CD4-positive, alpha-beta T cell treated with Interleukin-15 for 4 hours (primary cell): ENCODE measurements around the gene PRCC.
"Not testable (repeated sequence)": the region's sequence is repeated elsewhere in the genome, so short reads cannot be mapped to it uniquely, and the experiment has no call there.

Experiments
- DNase-seq: peaks from one replicate; pipeline ENCODE4 v3.0.0-alpha.2; 2020; ENCODE audit warnings: low spot score

PRCC gene

DNA sequence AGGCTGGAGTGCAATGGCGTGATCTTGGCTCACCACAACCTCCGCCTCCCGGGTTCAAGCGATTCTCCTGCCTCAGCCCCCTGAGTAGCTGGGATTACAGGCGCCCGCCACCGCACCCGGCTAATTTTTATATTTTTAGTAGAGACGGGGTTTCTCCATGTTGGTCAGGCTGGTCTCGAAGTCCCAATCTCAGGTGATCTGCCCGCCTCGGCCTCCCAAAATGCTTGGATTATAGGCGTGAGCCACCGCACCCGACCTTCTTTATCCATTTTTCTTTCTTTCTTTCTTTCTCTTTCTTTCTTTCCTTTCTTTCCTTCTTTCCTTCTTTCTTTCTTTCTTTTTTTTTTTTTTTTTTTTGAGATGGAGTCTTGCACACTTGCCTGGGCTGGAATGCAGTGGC, 2.2 kb upstream of the PRCC start:
- DNase-seq = not testable (repeated sequence)

DNA sequence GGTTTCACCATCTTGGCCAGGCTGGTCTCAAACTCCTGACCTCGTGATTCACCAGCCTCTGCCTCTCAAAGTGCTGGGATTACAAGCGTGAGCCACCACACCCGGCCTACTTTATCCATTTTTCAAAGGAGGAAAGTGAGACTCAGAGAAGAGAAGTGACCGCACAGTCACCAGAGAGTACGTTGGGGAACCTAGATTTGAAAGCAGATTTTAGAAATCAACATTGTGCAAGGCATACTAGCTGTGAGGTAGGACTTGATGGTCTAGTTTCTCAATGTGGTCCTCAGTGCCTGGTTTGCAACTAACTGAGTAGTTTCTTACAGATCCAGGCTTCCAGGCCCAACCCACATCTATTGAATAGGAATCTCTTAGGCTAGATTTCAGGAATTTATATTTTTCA, 1.7 kb upstream of the PRCC start:
- no peak for DNase-seq

DNA sequence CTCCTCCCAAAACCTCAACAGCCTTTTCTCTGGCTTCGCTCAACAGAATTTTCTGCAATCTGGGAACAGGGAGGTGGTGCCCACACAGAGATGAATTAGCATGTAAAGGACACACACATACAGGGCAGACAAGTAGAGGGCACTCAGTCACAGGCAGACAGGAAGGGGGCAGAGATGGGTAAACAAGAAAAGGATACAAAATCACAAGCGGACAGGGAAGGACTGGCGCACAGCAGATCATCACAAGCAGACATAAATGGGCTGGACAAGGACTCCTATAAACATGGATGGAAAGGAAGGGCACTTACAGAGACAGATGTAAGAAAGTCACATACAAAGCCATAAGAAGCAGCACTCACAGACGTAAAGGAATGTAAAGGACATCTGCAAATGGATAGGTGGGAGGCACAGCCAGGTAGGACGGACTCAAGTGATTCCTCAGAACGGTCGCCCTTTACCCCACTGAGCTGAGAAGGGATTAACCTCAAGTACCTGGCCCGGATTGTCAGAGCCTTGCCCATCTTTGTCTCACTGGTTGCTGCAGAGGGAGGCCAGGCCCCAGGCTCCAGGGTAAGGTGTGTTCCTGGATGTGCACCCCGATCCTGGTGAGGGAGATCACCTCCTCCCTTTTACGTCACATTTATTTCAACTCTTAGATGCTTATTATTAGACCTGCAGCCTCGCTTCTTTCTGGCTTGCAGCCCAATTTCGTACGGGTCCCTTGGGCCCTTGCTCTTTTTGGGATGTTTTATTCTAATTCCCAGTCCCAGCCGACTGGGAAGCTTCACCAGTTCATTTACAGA, 836 bp upstream of the PRCC start:
- DNase-seq = no peak

DNA sequence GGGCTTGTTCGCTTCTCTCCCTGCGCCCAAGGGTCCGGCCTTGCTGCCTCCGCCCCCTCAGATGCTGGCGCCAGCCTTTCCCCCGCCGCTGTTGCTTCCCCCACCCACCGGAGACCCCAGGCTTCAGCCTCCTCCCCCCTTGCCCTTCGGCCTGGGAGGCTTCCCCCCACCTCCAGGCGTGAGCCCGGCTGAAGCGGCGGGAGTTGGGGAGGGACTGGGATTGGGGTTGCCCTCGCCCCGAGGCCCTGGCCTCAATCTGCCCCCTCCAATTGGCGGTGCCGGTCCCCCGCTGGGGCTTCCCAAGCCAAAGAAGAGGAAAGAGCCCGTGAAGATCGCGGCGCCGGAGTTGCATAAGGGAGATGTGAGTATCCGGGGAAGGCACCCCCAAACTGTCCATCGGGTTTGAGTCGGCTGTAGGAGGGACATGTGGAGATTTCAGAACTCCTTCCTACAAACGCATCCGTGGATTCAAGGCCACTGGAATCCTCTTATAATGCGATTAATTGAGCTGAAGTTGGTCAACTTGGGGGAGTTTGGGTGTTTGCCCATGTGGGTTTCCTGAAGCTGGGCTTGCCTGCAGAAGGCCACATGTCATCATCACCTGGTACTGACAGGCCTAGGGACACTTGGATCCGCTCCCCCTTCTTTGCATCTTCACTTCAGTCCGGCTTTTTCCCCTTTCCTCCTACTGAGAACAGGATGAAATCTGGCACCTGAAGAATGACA, 707 bp downstream of the PRCC start:
- DNase-seq = no peak

DNA sequence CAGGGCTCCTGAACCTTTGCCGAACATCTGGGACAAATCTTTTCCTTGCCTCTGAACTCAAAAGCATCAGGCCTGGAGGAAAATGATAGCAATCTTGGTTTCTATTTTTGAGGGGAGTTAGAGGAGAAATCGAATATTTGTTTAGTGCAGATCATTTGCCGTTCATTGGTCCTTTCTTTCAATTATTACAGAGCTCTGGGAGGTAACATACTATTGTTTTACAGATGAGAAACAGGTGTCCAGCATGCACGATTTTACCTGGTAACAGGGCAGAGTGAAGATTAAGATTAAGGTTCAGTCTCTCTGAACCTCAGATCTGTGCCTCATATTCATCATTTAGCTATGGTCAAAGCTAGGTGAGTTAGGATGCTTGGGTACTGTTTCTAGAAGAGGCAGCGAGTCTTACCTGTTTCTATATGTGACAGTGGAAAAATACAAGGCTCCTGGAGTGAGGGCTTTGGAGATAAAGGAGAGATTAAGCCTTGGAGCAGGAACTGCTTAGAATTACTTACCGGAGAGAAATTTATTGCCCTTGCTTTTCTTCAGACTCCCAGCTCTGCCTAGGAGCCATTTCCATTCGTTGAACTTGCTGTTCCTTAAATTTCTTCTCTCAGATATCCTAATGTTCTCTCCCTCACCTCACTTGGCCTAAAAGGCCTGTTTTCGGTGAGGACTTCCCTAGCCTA, 1.4 kb downstream of the PRCC start:
- no peak for DNase-seq

DNA sequence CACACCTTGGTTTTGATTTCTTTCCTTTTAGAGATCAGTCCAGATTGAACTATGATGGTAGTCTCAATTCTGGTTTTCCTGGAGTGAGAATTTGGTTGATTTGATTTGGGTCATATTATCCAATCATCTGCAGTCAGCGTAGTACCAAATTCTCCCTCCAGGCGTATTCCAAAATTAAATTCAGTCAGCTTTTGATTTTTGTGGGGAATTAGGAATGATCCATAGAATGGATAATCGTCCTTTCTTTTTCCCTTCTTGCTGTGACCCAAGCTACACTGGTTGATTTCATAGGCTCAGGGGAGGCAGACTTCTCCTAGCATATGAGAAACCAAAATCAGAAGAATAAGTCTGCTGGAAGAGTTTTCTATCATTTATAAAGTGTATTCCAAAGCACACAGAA, 4.9 kb downstream of the PRCC start:
- no peak for DNase-seq

DNA sequence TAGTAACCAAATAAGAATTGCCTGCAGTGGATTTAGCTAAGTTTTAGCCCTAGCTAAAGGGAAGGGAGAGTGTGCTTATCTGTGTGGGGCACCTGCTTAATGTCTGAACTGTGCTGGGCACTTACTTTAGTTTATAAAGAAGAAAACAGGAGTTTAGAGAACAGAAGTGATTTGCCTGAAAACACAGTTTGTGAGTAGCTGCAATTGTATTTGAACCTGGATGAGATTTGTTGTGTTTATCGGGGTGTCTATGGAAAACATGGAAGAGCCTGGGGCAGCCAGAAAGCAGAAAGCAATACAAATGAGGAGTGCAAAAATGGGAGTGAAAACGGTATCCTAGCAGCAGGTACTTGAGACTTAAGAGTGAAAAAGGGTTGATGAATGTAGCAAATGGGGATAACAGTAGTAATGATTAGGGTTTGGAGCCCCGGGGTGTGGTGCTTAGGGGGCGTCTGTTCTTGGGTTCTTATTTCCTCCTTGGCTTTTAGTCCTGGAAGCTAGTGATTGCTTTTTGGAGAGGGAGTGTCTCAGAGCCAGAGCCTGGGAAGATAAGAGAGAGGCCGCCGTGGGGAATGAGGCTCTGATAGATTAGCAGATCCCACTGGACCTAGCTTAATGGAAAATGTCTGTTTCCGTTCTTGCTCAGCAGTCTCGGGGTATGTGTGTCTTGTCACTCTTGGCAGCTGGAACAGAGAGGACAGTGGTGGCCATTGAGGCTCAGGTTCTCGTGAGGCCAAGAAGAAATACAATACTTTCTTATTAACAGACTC, 5.6 kb downstream of the PRCC start:
- DNase-seq = no peak

DNA sequence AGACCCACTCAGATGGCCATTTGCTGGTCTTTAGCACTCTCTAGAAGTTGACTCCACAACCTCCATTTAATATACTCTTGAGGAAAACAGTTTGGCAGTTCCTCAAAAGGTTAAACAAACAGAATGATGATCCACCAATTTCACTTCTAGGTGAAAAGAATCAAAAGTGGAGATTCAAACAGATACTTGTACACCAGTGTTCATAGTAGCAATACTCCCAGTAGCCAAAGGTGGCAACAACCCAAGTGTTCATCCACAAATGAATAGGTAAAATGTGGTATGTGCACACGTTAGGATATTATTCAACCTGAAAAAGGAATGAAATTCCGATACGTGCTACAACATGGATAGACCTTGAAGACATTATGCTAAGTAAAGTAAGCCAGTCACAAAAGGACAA, 6.3 kb downstream of the PRCC start:
- no peak for DNase-seq

DNA sequence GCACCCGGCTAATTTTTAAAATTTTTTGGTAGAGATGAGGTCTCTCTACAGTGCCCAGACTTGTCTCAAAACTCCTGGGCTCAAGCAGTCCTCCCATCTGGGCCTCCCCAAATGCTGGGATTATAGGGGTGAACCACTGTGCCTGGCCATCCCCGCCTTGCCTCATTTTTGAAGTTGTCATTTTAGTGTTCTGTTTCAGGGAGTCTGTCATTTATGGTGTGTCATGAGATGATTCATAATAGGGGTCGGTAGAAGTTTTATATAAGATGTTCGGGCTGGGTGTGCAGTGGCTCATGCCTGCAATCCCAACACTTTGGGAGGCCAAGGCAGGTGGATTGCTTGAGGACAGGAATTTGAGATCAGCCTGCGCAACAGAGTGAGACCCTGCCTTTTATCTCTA, 8.5 kb downstream of the PRCC start:
- DNase-seq = no peak

DNA sequence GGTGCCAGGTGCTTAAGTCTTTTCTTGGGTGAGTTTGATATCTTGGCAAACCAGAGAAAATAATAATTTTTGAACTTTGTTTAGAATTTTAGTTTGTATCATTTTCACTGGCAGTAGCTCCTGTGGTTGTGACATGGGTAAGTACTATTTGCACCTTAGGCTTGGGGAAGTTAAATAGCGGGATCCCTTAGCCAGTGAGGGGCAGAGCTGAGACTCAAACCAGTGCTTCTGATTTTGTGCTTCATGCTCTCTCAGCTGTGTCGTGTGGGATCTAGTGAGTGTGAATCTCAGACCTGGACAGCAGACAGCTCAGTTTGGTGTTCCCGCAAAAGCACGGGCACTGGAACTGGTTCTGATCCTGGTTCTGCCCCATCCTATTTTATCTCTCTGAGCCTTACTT, 9.6 kb downstream of the PRCC start:
- DNase-seq = no peak

DNA sequence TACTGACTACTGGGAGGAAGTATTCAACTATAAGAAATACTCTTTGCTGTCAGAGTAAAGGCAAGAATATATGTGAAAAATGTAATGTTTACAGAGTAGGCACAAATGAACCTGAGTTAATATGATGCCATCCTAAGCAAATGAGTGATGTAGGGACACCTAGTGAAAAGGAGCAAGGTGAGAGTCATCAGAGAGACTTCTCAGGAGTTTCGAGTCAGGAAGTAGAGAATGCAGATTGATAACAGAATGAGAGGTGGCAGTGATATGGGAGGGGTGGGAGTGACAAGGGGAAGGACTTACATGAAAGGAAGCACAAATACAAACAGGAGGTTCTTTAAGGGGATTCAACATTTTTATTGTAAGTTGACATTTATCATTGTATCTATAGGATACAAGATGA, 10.2 kb downstream of the PRCC start:
- no peak for DNase-seq

DNA sequence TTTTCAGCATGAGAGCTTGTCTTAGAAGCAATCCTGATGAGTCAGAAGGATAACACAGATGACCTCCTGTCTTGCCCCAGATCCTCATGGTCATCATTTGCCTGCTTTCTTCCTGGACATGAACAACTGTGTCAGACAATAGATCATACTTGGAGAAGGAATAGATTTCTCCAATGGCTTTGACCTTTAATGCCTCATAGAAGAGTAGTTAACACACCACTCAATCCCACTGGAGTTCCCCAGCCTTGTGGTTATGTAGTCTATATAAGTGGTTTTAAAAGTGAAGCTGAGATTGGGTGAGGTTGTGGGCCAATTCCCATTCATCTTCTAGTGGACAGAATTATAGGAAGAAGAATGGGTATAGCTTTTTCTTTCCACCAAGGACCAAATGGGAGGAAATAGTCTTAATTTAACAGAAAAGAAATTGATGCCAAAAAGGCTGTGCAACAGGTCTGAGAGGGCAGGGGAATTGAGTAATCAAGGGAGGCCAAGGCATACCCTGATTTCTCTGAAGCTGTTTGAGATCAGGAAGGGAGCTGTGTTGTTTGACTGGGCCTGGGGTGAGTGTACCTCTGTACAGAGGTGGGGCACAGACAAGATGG, 14.4 kb downstream of the PRCC start:
- DNase-seq = no peak

DNA sequence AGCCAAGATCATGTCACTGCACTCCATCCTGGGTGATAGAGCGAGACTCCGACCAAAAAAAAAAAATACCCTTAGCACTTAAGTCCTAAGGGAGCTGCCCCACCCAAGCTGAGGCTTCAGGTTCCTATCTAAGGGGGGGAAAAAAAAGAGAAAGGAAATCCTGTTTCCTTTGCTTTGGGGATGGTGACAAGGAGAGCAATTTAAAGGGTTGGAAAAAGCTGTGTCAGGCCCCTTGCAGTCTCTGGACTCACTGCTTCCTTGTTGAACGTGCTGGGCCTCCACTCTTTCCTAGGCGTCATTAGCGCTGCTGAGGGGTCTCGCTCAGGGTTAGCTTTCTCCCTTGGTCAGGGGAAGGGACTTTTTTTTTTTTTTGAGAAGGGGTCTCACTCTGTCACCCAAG, 18.1 kb downstream of the PRCC start:
- no peak for DNase-seq

DNA sequence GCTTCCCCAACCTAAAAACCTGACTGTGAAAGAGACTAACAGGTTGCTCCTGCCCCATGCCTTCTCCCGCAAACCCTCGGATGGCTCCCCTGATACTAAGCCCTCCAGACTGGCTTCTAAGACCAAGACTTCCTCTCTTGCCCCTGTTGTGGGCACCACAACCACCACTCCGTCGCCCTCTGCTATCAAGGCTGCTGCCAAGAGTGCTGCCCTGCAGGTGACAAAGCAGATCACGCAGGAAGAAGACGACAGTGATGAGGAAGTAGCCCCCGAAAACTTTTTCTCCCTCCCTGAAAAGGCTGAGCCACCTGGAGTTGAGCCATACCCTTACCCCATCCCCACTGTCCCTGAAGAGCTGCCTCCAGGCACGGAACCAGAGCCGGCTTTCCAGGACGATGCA, 19.3 kb downstream of the PRCC start:
- DNase-seq = no peak

DNA sequence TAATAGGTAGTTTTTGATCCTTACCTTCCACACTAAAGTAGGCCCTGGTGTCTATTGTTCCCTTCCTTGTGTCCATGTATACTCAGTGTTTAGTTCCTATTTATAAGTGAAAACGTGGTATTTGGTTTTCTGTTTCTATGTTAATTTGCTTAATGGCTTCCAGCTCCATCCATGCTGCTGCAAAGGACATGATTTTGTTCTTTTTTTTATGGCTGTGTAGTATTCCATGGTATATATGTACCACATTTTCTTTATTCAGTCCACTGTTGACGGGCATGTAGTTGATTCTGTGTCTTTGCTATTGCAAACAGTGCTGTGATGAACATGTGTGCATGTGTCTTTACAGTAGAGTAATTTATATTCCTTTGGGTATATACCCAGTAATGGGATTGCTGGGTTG, 20.8 kb downstream of the PRCC start:
- no peak for DNase-seq

DNA sequence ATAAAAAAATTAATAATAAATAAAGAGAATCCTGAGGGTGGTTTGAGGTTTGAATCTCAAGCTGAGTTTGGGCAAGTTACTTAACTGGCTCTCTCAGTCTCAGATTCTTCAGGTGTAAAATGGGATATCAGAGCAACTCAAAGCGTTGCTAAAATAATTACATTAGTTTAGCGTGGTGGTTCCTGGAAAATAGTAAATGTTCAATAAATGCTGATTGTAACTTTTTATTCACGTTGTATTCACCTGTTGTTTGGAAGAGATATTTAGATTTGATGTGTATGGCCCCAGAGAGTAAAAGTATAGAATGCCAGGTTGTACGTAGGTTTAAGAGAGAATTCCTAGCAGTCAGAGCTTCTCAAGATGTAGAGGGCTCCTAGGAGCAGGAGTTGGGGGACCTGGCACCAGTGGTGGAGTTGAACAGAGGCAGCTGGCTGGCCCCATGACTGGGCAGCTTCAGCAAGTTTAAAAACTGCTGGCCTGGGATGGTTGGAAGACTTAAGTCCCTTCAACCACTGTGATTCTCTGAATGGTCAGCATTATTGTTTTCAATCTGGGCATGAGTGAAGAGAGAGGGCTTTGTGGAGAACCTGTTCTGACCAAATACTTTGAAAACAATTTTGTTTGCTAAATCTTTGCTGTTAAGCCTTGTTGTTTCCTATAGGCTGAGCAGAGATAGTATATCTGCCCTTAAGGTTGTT, 22.4 kb downstream of the PRCC start:
- DNase-seq = no peak

DNA sequence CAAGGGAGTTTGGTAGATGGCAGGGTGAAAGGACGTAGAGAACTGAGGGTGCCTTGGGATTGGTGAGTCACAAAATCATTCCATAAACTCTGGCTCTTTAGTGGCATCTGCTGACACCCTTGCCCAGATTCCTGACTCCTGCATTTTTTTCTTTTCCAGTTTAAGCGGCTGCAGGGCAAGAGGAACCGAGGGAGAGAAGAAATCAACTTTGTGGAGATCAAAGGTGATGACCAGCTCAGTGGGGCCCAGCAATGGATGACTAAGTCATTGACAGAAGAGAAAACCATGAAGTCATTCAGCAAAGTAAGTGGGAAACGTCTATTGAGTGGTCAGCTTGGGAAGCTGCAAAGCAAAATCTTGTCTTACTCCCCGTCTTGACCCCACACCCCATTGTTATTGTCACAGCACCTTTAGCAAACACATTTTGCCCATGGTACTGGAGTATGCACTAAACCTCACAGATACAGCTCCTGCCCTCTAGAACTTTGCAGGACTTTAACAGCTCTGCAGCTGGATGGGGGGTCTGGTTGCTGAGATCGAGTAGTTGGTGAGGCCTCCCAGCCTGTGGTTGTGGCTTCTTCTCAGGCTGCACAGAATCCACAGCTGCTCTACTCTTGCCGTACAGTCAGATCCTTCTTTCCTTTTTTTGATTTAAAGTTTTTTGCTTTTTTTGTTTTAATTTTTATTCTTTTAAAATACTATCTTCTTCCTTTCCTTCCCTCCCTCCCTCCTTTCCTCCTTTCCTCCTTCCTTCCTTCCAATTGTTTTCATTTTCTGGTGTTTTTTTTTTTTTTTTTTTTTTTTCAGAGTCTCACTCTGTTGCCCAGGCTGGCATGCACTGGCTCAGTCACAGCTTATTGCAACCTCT, 27.4 kb downstream of the PRCC start:
- no peak for DNase-seq

DNA sequence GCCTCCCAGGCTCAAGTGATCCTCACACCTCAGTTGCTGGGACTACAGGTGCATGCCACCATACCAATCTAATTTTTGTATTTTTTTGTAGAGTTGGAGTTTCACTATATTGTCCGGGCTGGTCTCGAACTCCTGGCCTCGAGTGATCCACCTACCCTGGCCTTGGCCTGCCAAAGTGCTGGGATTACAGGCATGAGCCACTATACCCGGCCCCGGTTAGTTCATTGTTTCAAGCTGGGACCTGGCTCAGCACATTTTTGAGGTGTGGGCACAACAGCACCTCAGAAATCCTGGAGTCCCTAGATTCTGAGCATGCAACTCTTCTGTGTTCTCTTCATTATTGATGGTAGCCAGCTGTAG, 28.0 kb downstream of the PRCC start:
- DNase-seq = no peak

DNA sequence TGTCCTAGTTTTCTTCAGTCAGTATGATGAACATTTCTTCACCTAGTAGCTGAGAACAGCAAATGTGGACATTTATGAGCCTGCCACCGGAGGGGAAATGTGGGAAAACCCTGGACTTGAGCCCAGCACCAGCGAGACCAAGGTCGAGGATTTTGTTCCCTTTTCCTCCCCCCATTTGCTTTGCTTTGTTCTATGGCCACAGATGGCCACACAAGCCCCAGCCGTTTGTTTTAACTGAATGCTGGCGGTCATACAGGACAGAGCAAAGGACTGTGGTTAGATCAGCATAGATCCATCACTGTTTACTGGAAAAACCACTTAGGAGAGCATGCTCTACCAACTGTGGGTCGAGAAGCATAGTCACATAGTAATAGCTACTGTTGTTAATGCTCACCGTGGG, 28.5 kb downstream of the PRCC start:
- no peak for DNase-seq

DNA sequence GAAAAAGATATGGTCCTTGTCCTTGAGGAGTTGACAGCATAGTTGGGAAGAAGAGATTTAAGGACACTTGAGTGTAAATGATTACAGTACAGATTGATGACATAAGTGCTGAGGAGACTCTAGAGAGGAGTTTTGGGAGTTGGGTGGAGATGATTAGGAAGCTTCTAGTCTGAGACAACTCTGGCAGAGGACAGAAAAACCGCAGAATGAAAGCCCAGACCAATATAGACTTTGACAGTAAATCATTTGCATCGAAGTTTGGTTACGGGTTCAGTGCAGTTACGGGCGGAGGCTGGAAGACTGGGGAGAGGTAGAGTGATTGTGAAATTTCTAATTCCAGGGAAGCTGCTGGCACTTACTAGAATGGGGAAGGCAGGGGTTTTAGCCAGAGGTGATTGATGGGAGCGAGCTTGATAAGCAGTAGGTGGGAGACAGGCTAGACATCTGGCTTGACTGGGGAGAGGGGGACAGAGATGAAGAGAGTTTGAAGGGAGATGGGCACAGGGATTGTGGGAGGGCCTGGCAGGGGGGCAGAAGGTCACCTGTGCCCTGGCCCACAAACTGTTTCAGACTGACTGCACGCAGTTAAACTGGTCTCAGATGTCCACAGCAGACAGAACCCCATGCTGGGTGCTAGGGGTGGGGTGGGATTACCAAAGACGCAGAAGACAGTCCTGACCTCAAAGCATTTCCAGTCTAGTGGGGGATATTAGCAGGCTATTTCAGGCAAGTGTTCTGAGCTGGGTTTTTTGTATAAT, 29.2 kb downstream of the PRCC start:
- no peak for DNase-seq
